Neural cell (in vitro differentiated cells): ENCODE results near the gene MTR. TPM values are rescaled to one million over a fixed set of nuclear protein-coding genes. Genes with fewer than 3 reads are reported as not detected.

Source experiments
- H2AFZ ChIP-seq: fragments of 200-600, 300-800 bp; sonication (generic), shearing (Covaris generic); 2 replicates; pipeline ENCODE4 v1.6.0; 2014; ENCODE audit warnings: low read depth, mild to moderate bottlenecking, antibody characterized with exemption, low read length, moderate library complexity
- H3F3A ChIP-seq: fragments of 200-600 bp; shearing (Covaris generic); 2 replicates; pipeline ENCODE4 v1.6.1; 2016; ENCODE audit warnings: mild to moderate bottlenecking, moderate library complexity, mixed read lengths, antibody characterized with exemption, low read length; ENCODE audit not compliant: insufficient read depth, poor library complexity, severe bottlenecking
- H3K27ac ChIP-seq: fragments of 200-600, 300-800 bp; sonication (generic), shearing (Covaris generic); 2 replicates; pipeline ENCODE4 v1.5.1; 2014; ENCODE audit warnings: mild to moderate bottlenecking, low read length, moderate library complexity
- H3K27me3 ChIP-seq: fragments of 300-800, 200-600 bp; sonication (generic), shearing (Covaris generic); 2 replicates; pipeline ENCODE4 v1.6.0; 2014; ENCODE audit warnings: mild to moderate bottlenecking, low read depth, low read length, moderate library complexity; ENCODE audit not compliant: insufficient read depth
- H3K36me3 ChIP-seq: fragments of 300-800, 200-600 bp; sonication (generic), shearing (Covaris generic); 2 replicates; pipeline ENCODE4 v1.5.1; 2014; ENCODE audit warnings: mild to moderate bottlenecking, antibody characterized with exemption, low read length, moderate library complexity; ENCODE audit not compliant: insufficient read depth
- H3K4me2 ChIP-seq: fragments of 300-800, 200-600 bp; sonication (generic), shearing (Covaris generic); 2 replicates; pipeline ENCODE4 v1.6.0; 2014; ENCODE audit warnings: mild to moderate bottlenecking, low read length
- H3K4me3 ChIP-seq: fragments of 300-800, 200-600 bp; sonication (generic), shearing (Covaris generic); 2 replicates; pipeline ENCODE4 v1.5.1; 2014; ENCODE audit warnings: mild to moderate bottlenecking, low read length, moderate library complexity
- H3K79me2 ChIP-seq: fragments of 200-600 bp; shearing (Covaris generic); replicated peaks from 2 replicates; pipeline ENCODE4 v1.6.0; 2014; ENCODE audit warnings: mild to moderate bottlenecking, low read length, moderate library complexity; ENCODE audit not compliant: insufficient read depth
- H3K9ac ChIP-seq: fragments of 300-800, 200-600 bp; sonication (generic), shearing (Covaris generic); 2 replicates; pipeline ENCODE4 v1.6.1; 2016; ENCODE audit warnings: mild to moderate bottlenecking, low read length, mixed read lengths
- H3K9me2 ChIP-seq: fragments of 200-600 bp; shearing (Covaris generic); 2 replicates; pipeline ENCODE4 v1.6.1; 2016; ENCODE audit warnings: mild to moderate bottlenecking, low read length, mixed read lengths; ENCODE audit not compliant: insufficient read depth
- H3K9me3 ChIP-seq: fragments of 200-600, 300-800 bp; sonication (generic), shearing (Covaris generic); 2 replicates; pipeline ENCODE4 v1.6.1; 2016; ENCODE audit warnings: mild to moderate bottlenecking, mixed run types, low read length, moderate library complexity, mixed read lengths
- H4K20me1 ChIP-seq: fragments of 200-600 bp; shearing (Covaris generic); 2 replicates; pipeline ENCODE4 v1.6.1; 2016; ENCODE audit warnings: mild to moderate bottlenecking, mixed run types; ENCODE audit not compliant: insufficient read depth
- CTCF ChIP-seq: fragments of 450-650 bp; IDR thresholded peaks from 2 replicates; pipeline ENCODE4 v1.5.1; 2014; ENCODE audit warnings: antibody characterized with exemption, mild to moderate bottlenecking, moderate library complexity; ENCODE audit not compliant: poor library complexity, severe bottlenecking
- EP300 ChIP-seq: fragments of 450-650 bp; conservative IDR thresholded peaks from 2 replicates; pipeline ENCODE4 v1.6.1; 2014; ENCODE audit warnings: antibody characterized with exemption, mild to moderate bottlenecking, moderate library complexity; ENCODE audit not compliant: poor library complexity, severe bottlenecking
- EZH2 ChIP-seq: fragments of 200-600, 300-800 bp; shearing (Covaris generic), sonication (generic); IDR thresholded peaks from 2 replicates; pipeline ENCODE4 v1.6.1; 2014; ENCODE audit warnings: antibody characterized with exemption, low read length, borderline replicate concordance, mild to moderate bottlenecking; ENCODE audit not compliant: insufficient read depth, poor library complexity, severe bottlenecking
- MXI1 ChIP-seq: fragments of 450-650 bp; conservative IDR thresholded peaks from 2 replicates; pipeline ENCODE4 v1.6.1; 2014; ENCODE audit warnings: antibody characterized with exemption, mild to moderate bottlenecking; ENCODE audit not compliant: poor library complexity, severe bottlenecking
- POLR2AphosphoS5 ChIP-seq: IDR thresholded peaks from 2 replicates; pipeline ENCODE4 v1.6.1; 2012
- RAD21 ChIP-seq: fragments of 450-650 bp; conservative IDR thresholded peaks from 2 replicates; pipeline ENCODE4 v1.6.1; 2014; ENCODE audit warnings: antibody characterized with exemption, mild to moderate bottlenecking, moderate library complexity
- REST ChIP-seq: IDR thresholded peaks from 2 replicates; pipeline ENCODE4 v1.6.1; 2012; ENCODE audit warnings: borderline replicate concordance
- SMC3 ChIP-seq: fragments of 450-650 bp; conservative IDR thresholded peaks from 2 replicates; pipeline ENCODE4 v1.6.1; 2014; ENCODE audit warnings: antibody characterized with exemption, mild to moderate bottlenecking, moderate library complexity; ENCODE audit not compliant: poor library complexity
- TAF1 ChIP-seq: IDR thresholded peaks from 2 replicates; pipeline ENCODE4 v1.6.1; 2012; ENCODE audit warnings: low read depth
- polyA plus RNA-seq: library from polyadenylated mRNA; depleted of rRNA; stranded (reverse); fragments of >200 nt; gene quantifications from 2 replicates; pipeline ENCODE4 v1.2.3, GENCODE V29; 2014

The MTR gene
- polyA plus RNA-seq, 1 donor from 2014 or later: 14.1 TPM

- Histone ChIP-seq H3K4me3 (no peak overlapping the region), H3K9ac (no peak overlapping the region), H3K9me2 (no peaks in the 10 kb centered on the region), H2AFZ (no peak overlapping the region), H3K27ac (no peak overlapping the region), H3K36me3 (no peaks in the 10 kb centered on the region), H3F3A (no peaks in the 10 kb centered on the region), H3K79me2 (no peaks in the 10 kb centered on the region), H4K20me1 (no peaks in the 10 kb centered on the region), H3K27me3 (no peaks in the 10 kb centered on the region), H3K4me2 (no peak overlapping the region), H3K9me3 (no peaks in the 10 kb centered on the region)
- TF ChIP-seq MXI1 (no peak), EP300 (no peak), TAF1 (no peak), SMC3 (no peak), RAD21 (no peak), CTCF (no peak), REST (no peak), POLR2AphosphoS5 (no peak), EZH2 (no peak)
Measured at GRCh38 chr1:236872075-236872666, 77.1 kb downstream of the MTR start.

DNA sequence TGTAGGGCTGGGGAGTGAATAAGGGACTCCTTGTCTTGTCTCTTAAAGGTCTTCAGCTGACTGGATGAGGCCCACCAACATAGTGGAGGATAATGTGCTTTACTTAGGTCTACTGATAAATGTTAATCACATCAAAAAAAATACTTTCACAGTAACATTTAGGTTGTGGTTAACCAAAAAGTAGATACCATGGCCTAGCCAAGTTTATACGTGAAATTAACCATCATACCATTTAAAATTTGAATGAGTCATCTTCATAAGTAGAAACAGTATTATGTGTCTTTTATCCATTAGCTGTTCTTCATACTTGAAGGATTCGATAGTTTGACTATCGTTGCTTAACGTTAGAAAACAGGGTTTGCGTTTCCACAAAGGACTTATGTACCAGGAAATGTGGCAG lies 80.9 kb downstream of the MTR start:
- H3K36me3 ChIP-seq: no peaks in the 10 kb centered on the region
- H3K27me3 ChIP-seq: no peaks in the 10 kb centered on the region
- H4K20me1 ChIP-seq: no peaks in the 10 kb centered on the region
- no peak for TF ChIP-seq SMC3
- no peak for TF ChIP-seq MXI1
- TF ChIP-seq EP300: no peak
- TF ChIP-seq RAD21: no peak
- TF ChIP-seq POLR2AphosphoS5: no peak
- H3K9me3 ChIP-seq: no peaks in the 10 kb centered on the region
- H3K4me3 ChIP-seq: no peak overlapping the region
- no peak overlapping the region for H3K9ac ChIP-seq
- no peak overlapping the region for H3K27ac ChIP-seq
- H3K4me2 ChIP-seq: no peak overlapping the region
- H3F3A ChIP-seq: no peaks in the 10 kb centered on the region
- no peak overlapping the region for H2AFZ ChIP-seq
- no peaks in the 10 kb centered on the region for H3K9me2 ChIP-seq
- no peaks in the 10 kb centered on the region for H3K79me2 ChIP-seq
